HG02763 (cell line): ENCODE data around the gene LRRC32.
"Not testable (repeated sequence)": the region's sequence is repeated elsewhere in the genome, so short reads cannot be mapped to it uniquely, and the experiment has no call there.

Experiments
- ATAC-seq: cut with Tn5 transposase; IDR thresholded peaks from one replicate; pipeline ENCODE4 v1.9.1; 2021; ENCODE audit warnings: mild to moderate bottlenecking, moderate library complexity; ENCODE audit not compliant: unreplicated experiment

Gene LRRC32

GRCh38 chr11:76616676-76617552 is 53.6 kb downstream of the LRRC32 start:
- ATAC-seq, result no peak

- no peak for ATAC-seq
Observed at GRCh38 chr11:76615950-76616349, 54.6 kb downstream of the LRRC32 start.

GRCh38 chr11:76614471-76615179 is 55.9 kb downstream of the LRRC32 start:
- no peak for ATAC-seq

- ATAC-seq, result no peak
Observed at GRCh38 chr11:76613901-76614300, 56.6 kb downstream of the LRRC32 start.

GRCh38 chr11:76612226-76612625 is 58.3 kb downstream of the LRRC32 start:
- ATAC-seq, result no peak

- ATAC-seq, result no peak
Observed at GRCh38 chr11:76610871-76611475, 59.6 kb downstream of the LRRC32 start.

- no peak for ATAC-seq
Observed at GRCh38 chr11:76610371-76610770, 60.2 kb downstream of the LRRC32 start.

- ATAC-seq, result no peak
Observed at GRCh38 chr11:76609736-76610370, 60.7 kb downstream of the LRRC32 start.

- not testable (repeated sequence) for ATAC-seq
Observed at GRCh38 chr11:76608879-76609460, 61.6 kb downstream of the LRRC32 start.

- ATAC-seq, result not testable (repeated sequence)
Observed at GRCh38 chr11:76608228-76608627, 62.3 kb downstream of the LRRC32 start.
